Measurements from ENCODE around the gene CAMTA1. TPM values are rescaled to one million over a fixed set of nuclear protein-coding genes. Genes with fewer than 3 reads are reported as not detected.

Gene CAMTA1
- total RNA-seq, 1 donor = 56.1 TPM

DNA sequence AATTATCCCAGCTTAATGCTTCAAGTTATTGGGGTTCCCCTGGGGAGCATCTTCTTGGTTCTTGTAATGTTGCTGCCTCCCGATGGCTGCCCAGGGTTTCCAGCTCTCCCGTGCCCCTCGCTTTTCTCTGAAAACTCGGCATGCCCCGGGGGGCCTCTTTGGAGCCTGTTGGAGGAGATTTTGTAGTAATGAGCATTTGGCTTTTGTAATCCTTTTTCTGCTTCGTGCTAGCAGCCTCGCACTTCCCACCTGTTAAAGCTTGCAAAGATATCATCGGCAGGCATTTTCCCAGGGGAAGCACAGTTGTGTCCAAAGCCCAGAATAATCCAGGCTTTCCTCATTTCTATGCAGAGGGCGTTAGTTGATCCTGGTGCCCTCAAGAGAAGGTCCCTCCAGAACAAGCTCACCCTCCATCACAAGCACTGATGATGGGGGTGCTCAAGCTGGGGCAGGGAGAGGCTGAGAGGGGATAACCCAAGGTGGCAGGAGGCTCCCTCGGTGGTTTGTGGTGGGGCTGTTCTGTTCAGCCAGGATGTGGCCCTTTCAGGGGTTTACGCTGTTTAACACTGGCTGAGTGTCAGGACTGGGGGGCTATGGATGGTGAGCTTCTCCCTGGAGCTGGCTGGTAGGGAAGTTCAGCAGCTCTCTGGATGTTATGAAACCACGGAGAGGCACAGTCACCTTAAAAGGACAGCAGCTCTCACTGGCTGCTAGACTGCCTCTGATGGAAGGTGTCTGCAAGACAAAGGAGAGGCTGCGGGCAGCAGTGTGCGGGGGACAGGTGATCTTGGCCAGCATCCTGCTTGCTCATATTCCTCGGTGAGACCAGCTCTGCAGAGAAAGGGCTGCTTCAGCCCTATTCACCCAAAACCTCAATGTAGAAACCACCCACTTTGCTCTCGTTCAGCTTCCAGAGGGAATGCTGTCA is 508.7 kb downstream of the CAMTA1 start:
- TF ChIP-seq, protein P1, sequence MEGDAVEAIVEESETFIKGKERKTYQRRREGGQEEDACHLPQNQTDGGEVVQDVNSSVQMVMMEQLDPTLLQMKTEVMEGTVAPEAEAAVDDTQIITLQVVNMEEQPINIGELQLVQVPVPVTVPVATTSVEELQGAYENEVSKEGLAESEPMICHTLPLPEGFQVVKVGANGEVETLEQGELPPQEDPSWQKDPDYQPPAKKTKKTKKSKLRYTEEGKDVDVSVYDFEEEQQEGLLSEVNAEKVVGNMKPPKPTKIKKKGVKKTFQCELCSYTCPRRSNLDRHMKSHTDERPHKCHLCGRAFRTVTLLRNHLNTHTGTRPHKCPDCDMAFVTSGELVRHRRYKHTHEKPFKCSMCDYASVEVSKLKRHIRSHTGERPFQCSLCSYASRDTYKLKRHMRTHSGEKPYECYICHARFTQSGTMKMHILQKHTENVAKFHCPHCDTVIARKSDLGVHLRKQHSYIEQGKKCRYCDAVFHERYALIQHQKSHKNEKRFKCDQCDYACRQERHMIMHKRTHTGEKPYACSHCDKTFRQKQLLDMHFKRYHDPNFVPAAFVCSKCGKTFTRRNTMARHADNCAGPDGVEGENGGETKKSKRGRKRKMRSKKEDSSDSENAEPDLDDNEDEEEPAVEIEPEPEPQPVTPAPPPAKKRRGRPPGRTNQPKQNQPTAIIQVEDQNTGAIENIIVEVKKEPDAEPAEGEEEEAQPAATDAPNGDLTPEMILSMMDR (IDR thresholded peaks at IDR 0.05; ENCODE audit: insufficient read depth, low read depth, low read length) = no peak
- no peak overlapping the region for H3K4me3 ChIP-seq (ENCODE audit: low read depth, low read length)
- no peak for DNase-seq (ENCODE audit: low read depth)

DNA sequence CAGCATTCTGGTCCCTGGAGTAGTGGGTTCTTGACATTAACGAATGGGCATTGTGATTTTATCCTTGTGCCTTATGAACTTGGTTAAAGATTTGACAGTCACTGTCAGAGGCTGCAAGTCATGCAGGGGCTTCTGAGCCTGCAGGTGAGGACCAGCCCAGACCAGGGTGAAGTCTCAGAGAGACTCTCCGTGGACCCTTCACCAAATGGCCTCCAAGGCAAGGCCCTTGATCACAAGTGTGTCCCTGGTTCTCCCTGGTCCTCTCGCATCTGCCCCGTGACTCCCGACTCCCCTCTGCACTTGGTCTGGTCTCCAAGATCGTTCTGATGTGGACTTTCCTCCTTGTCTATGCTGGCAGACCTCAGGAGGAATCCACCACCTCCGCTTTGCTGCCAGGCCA is 509.4 kb downstream of the CAMTA1 start:
- no peak for DNase-seq (ENCODE audit: low read depth)
- TF ChIP-seq, protein P1 (IDR thresholded peaks at IDR 0.05; ENCODE audit: insufficient read depth, low read depth, low read length) = no peak
- no peak overlapping the region for H3K4me3 ChIP-seq (ENCODE audit: low read depth, low read length)

DNA sequence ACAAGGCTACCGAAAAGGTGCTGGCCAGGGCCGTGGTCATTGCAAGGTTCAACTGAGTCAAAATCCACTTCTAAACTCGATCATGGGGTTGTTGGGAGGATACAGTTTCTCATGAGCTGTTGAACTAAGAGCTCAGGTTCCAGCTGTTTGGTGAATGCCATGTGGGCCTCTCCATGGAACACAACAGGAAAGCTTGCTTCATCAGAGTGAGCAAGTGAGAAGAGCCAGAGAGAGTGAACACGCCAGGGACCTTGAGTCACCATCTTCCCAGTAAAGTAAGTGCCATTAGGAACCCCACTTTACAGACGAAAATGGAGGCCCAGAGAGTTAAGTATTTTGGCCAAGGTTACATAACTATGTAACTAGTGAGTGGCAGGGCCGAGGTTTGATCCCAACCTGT is 510.7 kb downstream of the CAMTA1 start:
- no peak overlapping the region for H3K4me3 ChIP-seq (ENCODE audit: low read depth, low read length)
- TF ChIP-seq, protein P1 (IDR thresholded peaks at IDR 0.05; ENCODE audit: insufficient read depth, low read depth, low read length) = no peak
- no peak for DNase-seq (ENCODE audit: low read depth)

DNA sequence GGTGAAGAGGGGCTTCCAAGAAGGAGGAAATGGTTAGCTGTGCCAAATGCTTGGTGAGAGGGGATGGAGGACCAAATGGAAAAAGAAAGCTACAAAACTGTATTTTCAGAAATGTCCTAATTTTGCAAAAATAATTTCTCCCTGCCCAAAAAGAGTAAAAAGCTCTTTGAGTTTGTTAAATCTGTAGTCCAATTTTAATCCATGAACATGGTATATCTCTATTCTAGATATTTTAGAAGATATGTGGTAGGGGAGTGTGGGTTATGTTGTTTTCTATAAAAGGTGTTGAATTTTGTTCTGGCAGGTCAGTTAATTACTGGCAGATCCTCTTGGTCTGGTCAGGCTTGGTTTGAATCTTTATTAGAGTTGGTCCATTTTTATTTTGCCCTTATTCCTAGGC is 511.7 kb downstream of the CAMTA1 start:
- H3K4me3 ChIP-seq (ENCODE audit: low read depth, low read length) = no peak overlapping the region
- TF ChIP-seq, protein P1 (IDR thresholded peaks at IDR 0.05; ENCODE audit: insufficient read depth, low read depth, low read length) = no peak
- no peak for DNase-seq (ENCODE audit: low read depth)

DNA sequence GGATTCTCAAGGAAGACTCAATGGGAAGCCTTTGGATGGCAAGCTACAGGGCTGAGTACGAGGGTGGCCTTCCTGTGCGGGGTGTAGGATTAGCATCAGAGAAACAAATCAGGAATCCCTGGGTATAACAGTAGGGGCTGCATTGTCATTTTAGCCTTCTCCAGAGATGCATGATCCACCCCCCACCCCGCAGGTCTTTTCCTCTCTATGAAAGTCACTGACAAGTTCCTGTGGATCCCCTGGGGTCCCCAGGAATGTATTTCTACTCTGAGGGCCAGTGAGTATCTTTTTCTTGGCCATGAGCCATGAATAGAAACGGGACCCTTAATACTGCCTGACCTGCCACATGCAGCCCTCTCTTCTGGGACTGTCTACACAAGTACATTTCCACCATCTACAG is 512.9 kb downstream of the CAMTA1 start:
- TF ChIP-seq, protein P1 (IDR thresholded peaks at IDR 0.05; ENCODE audit: insufficient read depth, low read depth, low read length) = no peak
- no peak overlapping the region for H3K4me3 ChIP-seq (ENCODE audit: low read depth, low read length)
- no peak for DNase-seq (ENCODE audit: low read depth)

DNA sequence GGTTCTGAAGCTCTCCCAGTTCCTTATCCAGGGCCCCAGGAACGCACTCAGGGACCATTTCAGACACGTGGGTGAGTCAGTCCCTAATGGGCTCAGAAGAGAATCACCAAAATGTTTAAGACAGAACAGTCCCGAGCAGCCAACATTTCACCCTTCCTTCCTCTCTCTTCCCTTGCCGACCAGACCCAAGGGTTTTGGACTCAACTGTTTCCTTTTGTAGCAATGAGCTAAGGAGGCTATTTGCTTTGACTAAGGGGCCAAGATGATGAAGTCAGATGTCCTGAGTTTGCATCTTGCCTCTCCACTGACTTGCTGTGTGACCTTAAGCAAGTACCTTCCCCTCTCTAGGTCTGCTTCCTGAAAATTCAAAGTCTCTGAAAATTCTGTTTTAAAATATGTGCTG is 513.5 kb downstream of the CAMTA1 start:
- TF ChIP-seq, protein P1 (IDR thresholded peaks at IDR 0.05; ENCODE audit: insufficient read depth, low read depth, low read length) = no peak
- no peak overlapping the region for H3K4me3 ChIP-seq (ENCODE audit: low read depth, low read length)
- DNase-seq (ENCODE audit: low read depth) = peak; percentile 60

All from fibroblast of villous mesenchyme (primary cell).